WERI-Rb-1 (cell line): ENCODE data around the gene DLG1.

ENCODE experiments used
- DNase-seq: peaks from one replicate; pipeline ENCODE4 v3.0.0-alpha.2; 2020
- H3K27ac ChIP-seq: fragments of 250-450 bp; sonication (Bioruptor Pico); 2 replicates; pipeline ENCODE4 v1.5.1; 2020; ENCODE audit warnings: mild to moderate bottlenecking, moderate library complexity
- H3K27me3 ChIP-seq: fragments of 250-450 bp; sonication (Bioruptor Pico); 2 replicates; pipeline ENCODE4 v1.5.1; 2021; ENCODE audit warnings: mild to moderate bottlenecking, low read depth, moderate library complexity; ENCODE audit not compliant: insufficient read depth, severe bottlenecking
- H3K36me3 ChIP-seq: fragments of 250-450 bp; sonication (Bioruptor Pico); 2 replicates; pipeline ENCODE4 v1.5.1; 2020; ENCODE audit warnings: mild to moderate bottlenecking, moderate library complexity
- H3K4me3 ChIP-seq: 2 replicates; pipeline ENCODE4 v1.5.1; 2011; ENCODE audit warnings: low read depth, mild to moderate bottlenecking, control low read depth, low read length
- H3K9me3 ChIP-seq: fragments of 250-450 bp; sonication (Bioruptor Pico); 2 replicates; pipeline ENCODE4 v1.5.1; 2021; ENCODE audit warnings: mild to moderate bottlenecking, moderate library complexity; ENCODE audit not compliant: severe bottlenecking
- CTCF ChIP-seq: IDR thresholded peaks from 2 replicates; pipeline ENCODE4 v1.5.1; 2011; ENCODE audit warnings: low read depth, mild to moderate bottlenecking, control low read depth, inconsistent platforms, low read length

The DLG1 gene

DNA sequence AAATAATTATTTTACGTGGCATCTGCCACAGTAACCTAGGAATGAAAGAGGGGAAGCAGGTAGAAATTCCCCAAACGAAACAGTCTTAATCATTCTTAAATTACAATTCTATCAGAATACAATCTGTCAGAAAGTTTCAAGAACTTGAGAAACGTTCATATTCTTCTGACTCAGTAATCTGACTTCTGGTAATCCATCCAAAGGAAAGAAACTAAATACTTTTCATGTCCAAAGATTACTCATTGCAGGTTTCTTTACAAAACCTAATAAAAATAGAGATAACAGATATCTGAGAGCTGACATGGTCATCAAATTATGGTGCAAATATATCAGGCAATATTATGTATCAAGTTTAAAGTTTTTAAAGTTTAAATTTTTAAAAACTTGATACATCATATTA, 109.4 kb downstream of the DLG1 start:
- Histone ChIP-seq H3K27me3 (no peaks in the 10 kb centered on the region), H3K4me3 (no peak overlapping the region), H3K9me3 (no peaks in the 10 kb centered on the region), H3K36me3 (no peaks in the 10 kb centered on the region), H3K27ac (no peak overlapping the region)
- no peak for DNase-seq
- TF ChIP-seq CTCF: no peak

DNA sequence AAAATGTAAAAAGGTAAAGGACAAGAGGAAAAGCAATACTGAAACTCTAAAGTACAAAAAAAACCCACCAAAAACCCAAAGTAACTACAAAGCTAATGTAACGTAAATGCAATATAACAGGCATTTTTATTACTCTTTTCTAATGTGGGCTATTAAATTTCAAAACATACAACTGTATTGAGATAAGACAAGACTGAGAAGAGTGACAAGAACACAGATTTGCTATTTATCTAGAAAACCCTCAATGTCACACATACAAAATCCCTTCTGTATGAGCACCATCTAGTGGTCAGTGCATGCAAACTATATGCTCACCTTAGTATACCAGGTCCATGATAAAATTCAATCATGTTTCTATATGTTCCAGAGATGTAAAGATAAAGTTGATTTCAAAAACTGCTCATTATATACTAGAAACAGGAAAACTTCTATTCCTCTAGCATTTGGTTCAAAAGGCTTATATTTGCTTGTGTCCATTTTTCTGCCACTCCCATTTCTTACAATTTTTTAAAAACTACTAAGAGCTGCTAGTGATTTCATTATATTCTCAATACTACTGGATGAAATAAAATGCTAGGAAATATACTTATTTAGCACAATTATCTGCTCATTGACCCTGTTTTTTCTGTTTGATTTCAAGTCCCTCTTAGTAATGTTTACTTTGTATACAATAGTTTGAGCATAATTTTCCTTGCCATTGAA, 111.4 kb downstream of the DLG1 start:
- H3K27me3 ChIP-seq: no peaks in the 10 kb centered on the region
- no peaks in the 10 kb centered on the region for H3K9me3 ChIP-seq
- peak; percentile 33; the same call in 1 of the 2 replicates for TF ChIP-seq CTCF
- H3K36me3 ChIP-seq: no peaks in the 10 kb centered on the region
- no peak overlapping the region for H3K4me3 ChIP-seq
- no peak overlapping the region for H3K27ac ChIP-seq
- DNase-seq: no peak

GRCh38 chr3:197183582-197183981, 114.8 kb downstream of the DLG1 start:
- Histone ChIP-seq H3K27ac (no peak overlapping the region), H3K9me3 (no peaks in the 10 kb centered on the region), H3K27me3 (no peaks in the 10 kb centered on the region), H3K4me3 (no peak overlapping the region), H3K36me3 (no peaks in the 10 kb centered on the region)
- no peak for TF ChIP-seq CTCF
- DNase-seq: no peak

DNA sequence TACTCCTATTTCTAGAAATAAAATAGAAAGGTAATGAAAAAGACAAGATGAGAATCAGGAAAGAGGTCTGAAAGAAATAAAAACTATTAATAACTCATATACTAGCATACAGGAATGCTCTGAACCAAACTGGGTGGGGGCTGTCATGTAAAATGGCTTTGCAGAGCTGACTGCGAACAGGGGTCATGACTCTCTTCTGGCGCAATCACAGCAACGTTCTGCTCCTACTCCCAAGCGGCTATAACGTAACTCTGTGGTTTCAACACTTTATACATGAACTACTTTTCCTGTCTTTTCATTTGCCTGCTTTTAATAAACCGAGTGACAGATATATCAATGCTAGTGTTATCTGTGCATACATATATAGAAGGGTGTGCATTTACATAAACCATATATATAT, 116.7 kb downstream of the DLG1 start:
- Histone ChIP-seq H3K27me3 (no peaks in the 10 kb centered on the region), H3K27ac (no peak overlapping the region), H3K4me3 (no peak overlapping the region), H3K9me3 (no peaks in the 10 kb centered on the region), H3K36me3 (no peaks in the 10 kb centered on the region)
- TF ChIP-seq CTCF: no peak
- no peak for DNase-seq

GRCh38 chr3:197178998-197179397, 119.4 kb downstream of the DLG1 start:
- H3K27ac ChIP-seq: no peak overlapping the region
- no peak for TF ChIP-seq CTCF
- H3K9me3 ChIP-seq: no peaks in the 10 kb centered on the region
- H3K4me3 ChIP-seq: no peak overlapping the region
- no peak for DNase-seq
- no peaks in the 10 kb centered on the region for H3K27me3 ChIP-seq
- no peaks in the 10 kb centered on the region for H3K36me3 ChIP-seq

DNA sequence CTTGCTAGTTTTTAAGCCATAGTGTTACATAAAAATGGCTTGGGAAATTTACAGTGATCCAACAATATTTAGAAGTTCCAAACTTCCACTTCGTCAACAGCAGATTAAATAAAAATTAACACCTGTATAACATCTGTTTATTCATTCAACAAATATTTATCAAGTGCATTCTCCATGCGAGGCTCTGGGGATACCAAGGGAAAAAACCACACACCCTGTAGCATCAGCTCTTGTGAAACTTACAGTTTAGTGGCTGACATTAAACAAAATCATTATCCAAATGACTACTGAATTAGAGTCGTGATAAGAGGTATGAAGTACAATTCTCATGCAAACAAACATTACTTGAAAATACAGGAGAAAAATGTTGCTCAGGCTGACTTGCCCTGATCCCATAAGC, 122.9 kb downstream of the DLG1 start:
- H3K4me3 ChIP-seq: no peak overlapping the region
- H3K27me3 ChIP-seq: no peaks in the 10 kb centered on the region
- no peak for TF ChIP-seq CTCF
- DNase-seq: no peak
- no peak overlapping the region for H3K27ac ChIP-seq
- no peaks in the 10 kb centered on the region for H3K9me3 ChIP-seq
- H3K36me3 ChIP-seq: no peaks in the 10 kb centered on the region
